Activated CD8-positive, alpha-beta T cell treated with anti-CD3 and anti-CD28 coated beads for 36 hours (primary cell): Measurements from ENCODE around the gene NUB1. TPM values are rescaled to one million over a fixed set of nuclear protein-coding genes. Genes with fewer than 3 reads are reported as not detected.

Experiments used
- ATAC-seq: fragments of 200-7000 bp; cut with Tn5 transposase; one replicate; pipeline ENCODE4 v1.10.0; 2021; ENCODE audit warnings: mild to moderate bottlenecking, moderate library complexity
- CTCF ChIA-PET: fragments of 350-600 bp; sonication (Branson Sonifier 250); formaldehyde crosslinking; loops from one replicate; lab custom pipeline; 2021; ENCODE audit warnings: antibody characterized with exemption; lab: Charles Lee
- POLR2A ChIA-PET: fragments of 350-600 bp; sonication (Branson Sonifier 250); formaldehyde crosslinking; loops from one replicate; lab custom pipeline; 2021; ENCODE audit warnings: antibody characterized with exemption; lab: Charles Lee
- DNase-seq: peaks from one replicate; pipeline ENCODE4 v3.0.0-alpha.2; 2020
- H3K27ac Mint-ChIP-seq: one replicate; pipeline ENCODE4 v1.8.0; 2021; ENCODE audit warnings: mild to moderate bottlenecking, mixed read lengths
- H3K27me3 Mint-ChIP-seq: one replicate; pipeline ENCODE4 v1.8.0; 2021; ENCODE audit warnings: mixed read lengths
- H3K36me3 Mint-ChIP-seq: one replicate; pipeline ENCODE4 v1.8.0; 2021; ENCODE audit warnings: low read depth, mixed read lengths
- H3K4me1 Mint-ChIP-seq: one replicate; pipeline ENCODE4 v1.8.0; 2021; ENCODE audit warnings: low read depth, mixed read lengths
- H3K4me3 Mint-ChIP-seq: one replicate; pipeline ENCODE4 v1.8.0; 2021; ENCODE audit warnings: mild to moderate bottlenecking, moderate library complexity, mixed read lengths
- H3K9me3 Mint-ChIP-seq: one replicate; pipeline ENCODE4 v1.8.0; 2021; ENCODE audit warnings: mixed read lengths
- CTCF ChIP-seq: fragments of 200-600 bp; IDR thresholded peaks from one replicate; pipeline ENCODE4 v1.8.0; 2022; ENCODE audit warnings: antibody characterized with exemption, mild to moderate bottlenecking
- intact Hi-C: fragments of 100-400 bp; cut with micrococcal nuclease; formaldehyde crosslinking; loops from one replicate; pipeline ENCODE4 v1.10.0; 2022
- total RNA-seq, 2 experiments: library from RNA; stranded (reverse); gene quantifications; one replicate each; pipeline ENCODE4 v1.2.3, GENCODE V29; 2021

Gene NUB1
- total RNA-seq, 2 experiments from 2014 or later: 41.0 to 42.5 TPM

GRCh38 chr7:151386301-151387160, 44.9 kb downstream of the NUB1 start:
- Mint-ChIP-seq H3K4me1 (peaks cover 12% of the 10 kb centered on the region), H3K27ac (no peak overlapping the region), H3K36me3 (no peaks in the 10 kb centered on the region), H3K27me3 (peaks cover 21% of the 10 kb centered on the region), H3K9me3 (no peaks in the 10 kb centered on the region), H3K4me3 (no peak overlapping the region)
- DNase-seq: no peak
- POLR2A ChIA-PET: interaction anchor here (0.6 kb wide), 1 partner anchor 222 kb away, joined by 3 read pairs; no protein-coding TSS in a partner anchor
- CTCF ChIA-PET: no interaction called here
- intact Hi-C loops: no loop called here
- no peak for ATAC-seq
- no peak for TF ChIP-seq CTCF

GRCh38 chr7:151387161-151388006, 45.8 kb downstream of the NUB1 start:
- intact Hi-C loops: no loop called here
- POLR2A ChIA-PET: interaction anchor here (0.6 kb wide), 1 partner anchor 223 kb away, joined by 3 read pairs; no protein-coding TSS in a partner anchor
- ATAC-seq: no peak

GRCh38 chr7:151388007-151388297, 46.3 kb downstream of the NUB1 start:
- ChIA-PET POLR2A (no interaction called here), CTCF (no interaction called here)
- H3K4me3 Mint-ChIP-seq: no peak overlapping the region
- intact Hi-C loops: no loop called here
- DNase-seq (no peak), ATAC-seq (no peak)
- H3K27ac Mint-ChIP-seq: no peak overlapping the region
- no peaks in the 10 kb centered on the region for H3K36me3 Mint-ChIP-seq
- peaks cover 15% of the 10 kb centered on the region for H3K27me3 Mint-ChIP-seq
- no peak for TF ChIP-seq CTCF
- no peaks in the 10 kb centered on the region for H3K9me3 Mint-ChIP-seq
- H3K4me1 Mint-ChIP-seq: peaks cover 5% of the 10 kb centered on the region

More at GRCh38 chr7:151387161-151388006, 45.8 kb downstream of the NUB1 start:
- no peak for TF ChIP-seq CTCF
- Mint-ChIP-seq H3K4me1 (peaks cover 8% of the 10 kb centered on the region), H3K27me3 (peaks cover 18% of the 10 kb centered on the region), H3K36me3 (no peaks in the 10 kb centered on the region), H3K9me3 (no peaks in the 10 kb centered on the region), H3K4me3 (no peak overlapping the region), H3K27ac (no peak overlapping the region)
- no peak for DNase-seq
- CTCF ChIA-PET: no interaction called here

- no peak for TF ChIP-seq CTCF
- ChIA-PET CTCF (no interaction called here), POLR2A (no interaction called here)
- Mint-ChIP-seq H3K27me3 (peaks cover 14% of the 10 kb centered on the region), H3K36me3 (no peaks in the 10 kb centered on the region), H3K4me3 (no peak overlapping the region), H3K27ac (no peak overlapping the region), H3K4me1 (peaks cover 5% of the 10 kb centered on the region), H3K9me3 (no peaks in the 10 kb centered on the region)
- no peak for ATAC-seq
- no peak for DNase-seq
- intact Hi-C loops: no loop called here
These were observed 46.8 kb downstream of the NUB1 start for GRCh38 chr7:151388430-151388829.
